Measurements from ENCODE around the gene ACD.

ACD gene

DNA sequence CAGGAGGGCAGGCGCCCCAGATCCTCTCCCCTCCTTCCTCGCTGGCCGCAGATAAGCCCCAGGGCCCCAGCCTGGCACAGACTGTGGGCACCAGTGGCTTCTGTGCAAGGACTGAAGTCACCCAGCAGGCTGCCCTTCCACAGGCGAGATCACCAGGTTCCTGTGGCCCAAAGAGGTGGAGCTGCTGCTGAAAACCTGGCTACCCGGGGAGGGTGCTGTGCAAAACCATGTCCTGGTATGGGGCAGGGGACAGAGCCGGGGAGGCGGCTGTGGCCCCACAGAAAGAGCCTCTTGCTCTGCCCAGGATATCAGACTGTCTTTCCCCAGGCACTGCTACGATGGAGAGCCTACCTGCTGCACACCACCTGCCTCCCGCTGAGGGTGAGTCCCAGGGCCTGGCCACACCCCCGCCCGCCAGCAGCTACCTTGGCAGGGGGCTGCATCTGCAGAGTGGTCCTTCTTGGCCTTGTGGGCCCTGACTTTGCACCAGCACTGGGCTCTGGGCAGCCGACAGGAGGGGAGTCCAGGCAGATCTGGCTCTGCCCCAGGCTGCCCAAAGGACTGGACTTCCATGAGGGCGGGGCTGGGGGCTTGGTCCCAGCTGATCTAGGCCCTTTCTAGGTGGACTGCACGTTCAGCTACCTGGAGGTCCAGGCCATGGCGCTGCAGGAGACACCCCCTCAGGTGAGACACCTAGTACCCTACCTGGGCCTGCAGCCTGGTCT lies 14.5 kb downstream of the ACD start:
- DNase-seq, result no peak

- no peak for DNase-seq
These were observed 16.0 kb downstream of the ACD start for GRCh38 chr16:67644038-67644437.

DNA sequence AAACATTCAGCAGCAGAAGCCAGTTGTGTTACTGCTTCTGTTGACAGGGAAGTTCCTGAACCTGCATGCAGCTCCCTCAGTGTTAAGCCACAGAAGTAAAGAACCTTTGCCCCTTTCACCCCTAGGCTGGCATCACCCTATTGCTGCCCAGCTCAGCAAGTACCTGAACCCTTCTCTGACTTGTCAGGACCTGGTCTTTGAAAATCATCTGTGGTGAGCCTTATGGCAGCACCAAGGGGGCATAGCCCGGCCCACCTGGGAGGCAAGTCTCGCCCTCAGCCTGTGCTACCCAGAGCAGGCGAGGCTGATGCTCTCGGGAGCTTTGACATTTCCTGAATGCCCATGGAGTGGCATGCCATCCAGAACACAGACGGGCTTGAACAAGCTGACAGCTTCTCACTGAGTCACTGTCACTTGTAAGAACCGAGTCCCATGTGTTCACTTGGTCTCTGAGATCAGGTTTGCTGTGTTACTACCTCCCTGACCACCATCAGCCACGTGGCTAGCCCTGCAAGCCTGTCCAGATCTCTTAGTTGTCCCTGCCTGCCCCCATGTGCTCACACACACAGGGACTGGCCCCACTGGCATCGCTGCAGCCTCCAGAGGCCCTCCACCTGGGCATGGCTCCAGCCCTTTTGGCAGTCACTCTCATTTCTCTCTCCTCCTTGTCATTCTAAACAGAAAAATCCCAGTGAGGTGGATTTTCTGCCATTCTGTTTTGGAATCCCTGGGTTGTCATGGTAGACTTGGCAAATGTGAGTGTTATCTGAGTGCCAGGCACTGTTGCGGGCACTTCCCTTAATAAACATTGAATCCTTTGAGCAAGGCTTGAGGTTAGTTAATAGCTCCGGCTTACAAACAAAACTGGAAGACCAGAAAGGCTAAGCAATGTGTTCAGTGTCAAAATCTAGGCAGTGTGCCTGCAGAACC lies 18.0 kb downstream of the ACD start:
- DNase-seq, result no peak

- DNase-seq, result no peak
These were observed 22.4 kb downstream of the ACD start for GRCh38 chr16:67637625-67638024.

DNA sequence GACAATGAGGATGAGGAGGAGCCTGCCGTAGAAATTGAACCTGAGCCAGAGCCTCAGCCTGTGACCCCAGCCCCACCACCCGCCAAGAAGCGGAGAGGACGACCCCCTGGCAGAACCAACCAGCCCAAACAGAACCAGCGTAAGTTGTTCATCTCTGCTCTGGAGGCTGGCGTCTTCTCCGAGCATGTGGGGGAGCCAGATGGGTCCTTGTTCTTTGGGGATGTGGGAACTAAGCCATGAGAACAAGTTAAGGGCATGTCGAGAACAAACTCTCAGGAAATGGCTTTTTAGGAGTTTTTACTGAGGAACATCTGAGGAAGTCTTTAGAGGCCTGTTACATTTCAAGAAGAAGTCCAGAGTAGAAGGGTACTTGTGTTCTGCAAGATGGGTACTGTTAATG lies 23.3 kb downstream of the ACD start:
- no peak for DNase-seq

GRCh38 chr16:67632415-67633172 lies 27.5 kb downstream of the ACD start:
- no peak for DNase-seq

GRCh38 chr16:67628216-67628615 lies 31.8 kb downstream of the ACD start:
- no peak for DNase-seq

DNA sequence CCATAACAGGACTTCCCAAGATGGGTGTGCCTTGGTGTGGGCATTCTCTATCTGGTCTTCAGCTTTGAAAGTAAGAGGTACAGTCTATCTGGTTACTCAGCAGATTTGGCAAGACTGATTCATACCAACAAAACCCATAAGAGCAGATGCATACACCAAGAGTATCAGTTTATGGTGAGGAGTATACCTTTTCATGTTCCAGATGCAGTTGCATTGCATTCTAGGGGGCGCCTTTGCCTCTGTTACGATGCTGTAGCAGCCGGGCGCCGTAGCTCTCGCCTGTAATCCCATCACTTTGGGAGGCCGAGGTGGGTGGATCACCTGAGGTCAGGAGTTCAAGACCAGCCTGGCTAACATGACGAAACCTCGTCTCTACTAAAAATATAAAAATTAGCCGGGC lies 46.3 kb downstream of the ACD start:
- DNase-seq, result no peak

GRCh38 chr16:67608364-67608763 lies 51.7 kb downstream of the ACD start:
- no peak for DNase-seq
